ENCODE measurements around the gene AKAP7.

AKAP7 gene

DNA sequence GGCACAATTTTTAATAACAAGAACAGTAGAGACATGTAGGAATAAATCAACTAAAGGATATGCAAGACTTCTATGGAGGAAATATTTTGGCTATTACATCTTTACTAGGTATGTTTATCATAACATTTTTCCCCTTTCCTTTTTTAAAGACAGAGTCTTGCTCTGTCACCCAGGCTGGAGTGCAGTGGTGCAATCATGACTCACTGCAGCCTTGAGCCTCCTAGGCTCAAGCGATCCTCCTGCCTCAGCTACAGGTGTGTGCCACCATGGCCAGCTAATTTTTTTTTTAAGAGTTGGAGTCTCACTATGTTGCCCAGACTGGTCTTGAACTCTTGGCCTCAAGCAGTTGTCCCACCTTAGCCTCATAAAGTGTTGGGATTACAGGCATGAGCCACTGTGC is 37.0 kb downstream of the AKAP7 start:
- no peak for TF ChIP-seq CTCF (IDR thresholded peaks at IDR 0.05; ENCODE audit: extremely low read depth, missing control alignments)
- no peak for DNase-seq (ENCODE audit: low spot score)

DNA sequence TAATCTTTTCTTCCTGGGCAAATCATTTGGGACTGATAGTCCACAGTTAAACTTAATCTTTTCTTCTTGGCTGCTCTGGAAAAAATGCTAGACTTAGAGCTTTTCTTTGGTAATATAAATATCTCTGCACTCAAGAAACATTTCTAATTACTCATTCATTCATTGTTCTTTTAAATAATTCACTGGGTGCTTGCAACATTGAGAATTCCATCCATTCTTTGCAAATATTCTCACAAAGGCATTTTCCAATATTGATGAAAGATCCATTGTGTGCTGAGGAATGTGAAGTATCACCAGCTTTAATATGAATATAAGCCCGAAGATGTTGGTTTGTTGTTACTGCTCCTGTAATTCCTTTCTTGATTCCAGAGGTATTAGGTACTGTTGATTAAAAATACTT is 38.4 kb downstream of the AKAP7 start:
- TF ChIP-seq CTCF (IDR thresholded peaks at IDR 0.05; ENCODE audit: extremely low read depth, missing control alignments), result no peak
- no peak for DNase-seq (ENCODE audit: low spot score)

- DNase-seq (ENCODE audit: low spot score), result no peak
- TF ChIP-seq CTCF (IDR thresholded peaks at IDR 0.05; ENCODE audit: extremely low read depth, missing control alignments), result no peak
Measured at GRCh38 chr6:131175564-131175963, 40.3 kb downstream of the AKAP7 start.

DNA sequence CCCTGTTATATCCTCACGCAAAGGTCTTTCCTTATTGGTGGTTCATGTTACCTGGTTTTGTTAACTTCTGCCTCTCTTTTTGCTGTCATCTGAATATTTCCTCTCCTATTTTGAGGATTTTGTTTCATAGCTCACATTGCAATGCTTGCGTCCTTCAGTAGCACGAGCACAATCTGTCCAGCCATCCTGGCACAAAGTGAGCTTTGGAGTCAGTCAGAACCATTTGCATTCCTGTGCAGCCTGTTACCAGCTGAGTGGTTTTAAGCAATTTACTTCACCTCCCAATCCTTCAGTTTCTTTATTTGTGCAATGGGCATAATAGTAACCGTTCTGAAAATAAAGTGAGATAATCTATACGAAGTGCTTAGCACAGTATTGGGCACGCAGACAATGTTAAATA is 42.7 kb downstream of the AKAP7 start:
- no peak for DNase-seq (ENCODE audit: low spot score)
- no peak for TF ChIP-seq CTCF (IDR thresholded peaks at IDR 0.05; ENCODE audit: extremely low read depth, missing control alignments)

DNA sequence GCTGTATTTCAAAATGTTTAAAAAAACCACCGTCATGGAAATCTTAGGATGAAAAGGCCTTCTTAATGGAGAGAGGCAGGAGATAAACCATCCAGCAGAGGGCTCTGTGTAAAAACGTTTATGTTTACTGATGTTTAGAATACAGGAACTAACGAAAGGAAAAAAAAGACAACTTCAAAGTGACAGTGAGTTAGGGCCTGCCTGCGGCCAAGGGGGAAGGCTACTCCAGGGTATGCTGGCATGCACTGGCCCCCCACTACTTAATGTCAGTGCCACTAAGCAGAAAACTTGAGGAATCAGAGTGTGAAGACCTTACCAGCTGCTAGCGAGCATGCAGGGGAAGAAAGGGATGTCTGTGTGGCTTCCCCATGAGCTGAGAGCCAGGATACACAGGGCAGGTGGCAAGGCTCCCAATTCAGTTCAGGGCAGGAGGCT is 47.7 kb downstream of the AKAP7 start:
- DNase-seq (ENCODE audit: low spot score), result no peak
- TF ChIP-seq CTCF (IDR thresholded peaks at IDR 0.05; ENCODE audit: extremely low read depth, missing control alignments), result peak; percentile 6

DNA sequence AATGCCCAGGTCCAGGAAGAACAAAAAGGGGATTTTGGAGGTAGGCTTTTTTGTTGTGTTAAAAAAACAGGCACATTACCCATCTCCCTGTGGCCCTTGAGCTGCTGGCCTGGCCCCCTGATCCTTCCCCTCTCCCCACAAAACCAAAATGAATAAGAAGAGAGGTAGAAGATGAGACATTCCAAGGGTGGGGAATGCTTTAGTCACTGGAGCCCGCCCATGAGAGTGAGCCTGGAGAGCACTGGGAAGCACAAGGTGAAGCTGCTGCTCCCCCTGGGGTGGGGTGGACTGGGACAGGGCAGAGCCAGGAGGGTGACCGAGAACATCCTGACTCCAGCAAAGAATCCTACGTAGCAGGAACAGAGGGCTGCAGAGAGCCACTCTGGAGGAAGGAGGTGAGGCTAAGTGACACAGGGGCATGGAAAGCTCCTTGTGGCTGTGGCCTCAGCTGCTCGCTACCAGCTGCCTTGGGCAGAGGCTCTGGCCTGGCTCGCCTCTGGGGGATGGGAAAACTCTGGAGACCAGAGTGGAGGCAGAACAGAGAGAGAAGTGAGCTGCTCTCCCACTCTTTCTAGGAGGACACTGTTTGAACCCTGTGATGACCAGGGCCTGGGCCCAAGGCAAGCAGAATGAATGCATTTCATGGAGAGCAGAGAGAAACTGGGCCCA is 48.3 kb downstream of the AKAP7 start:
- no peak for TF ChIP-seq CTCF (IDR thresholded peaks at IDR 0.05; ENCODE audit: extremely low read depth, missing control alignments)

DNA sequence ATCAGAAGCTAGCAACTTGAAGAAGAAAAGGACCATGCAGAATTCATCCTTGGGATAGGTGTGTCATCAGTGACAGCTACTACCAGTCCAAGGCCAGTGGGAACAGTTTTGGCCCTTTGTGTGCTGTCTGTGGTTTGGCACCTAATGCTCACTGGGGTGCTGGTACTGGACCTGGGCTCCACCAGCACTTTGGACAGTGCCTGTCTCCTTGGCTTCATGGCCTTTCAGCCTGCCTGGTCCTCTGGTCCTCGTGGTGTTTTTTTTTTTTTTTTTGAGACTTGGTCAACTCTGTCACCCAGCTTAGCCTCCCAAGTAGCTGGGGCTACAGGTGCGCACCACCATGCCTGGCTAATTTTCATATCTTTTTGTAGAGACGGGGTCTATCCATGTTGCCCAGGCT is 56.3 kb downstream of the AKAP7 start:
- no peak for DNase-seq (ENCODE audit: low spot score)
- no peak for TF ChIP-seq CTCF (IDR thresholded peaks at IDR 0.05; ENCODE audit: extremely low read depth, missing control alignments)

More for the DNA sequence above, 48.3 kb downstream of the AKAP7 start:
- no peak for DNase-seq (ENCODE audit: low spot score)
